ENCODE results near the gene GSTK1. TPM values are rescaled to one million over a fixed set of nuclear protein-coding genes. Genes with fewer than 3 reads are reported as not detected.

GSTK1 gene
- total RNA-seq, 1 donor from 2014 or later, result 60.6 TPM

- no peak for DNase-seq (ENCODE audit: low read depth)
- no peak for FAIRE-seq
- no peaks in the 10 kb centered on the region for H3K27me3 ChIP-seq (ENCODE audit: control insufficient read depth, insufficient read depth, low read length)
- H3K4me3 ChIP-seq (ENCODE audit: low read depth, low read length), result no peak overlapping the region
- no peak for TF ChIP-seq CTCF (IDR thresholded peaks at IDR 0.05; ENCODE audit: insufficient read depth, low read length, severe bottlenecking)
- H3K36me3 ChIP-seq (ENCODE audit: control insufficient read depth, insufficient read depth, low read length), result peaks cover 16% of the 10 kb centered on the region
Observed at GRCh38 chr7:143265017-143265693, 1.9 kb downstream of the GSTK1 start.

- Histone ChIP-seq H3K27me3 (ENCODE audit: control insufficient read depth, insufficient read depth, low read length) (no peaks in the 10 kb centered on the region), H3K36me3 (ENCODE audit: control insufficient read depth, insufficient read depth, low read length) (peaks cover 16% of the 10 kb centered on the region), H3K4me3 (ENCODE audit: low read depth, low read length) (no peak overlapping the region)
- no peak for TF ChIP-seq CTCF (IDR thresholded peaks at IDR 0.05; ENCODE audit: insufficient read depth, low read length, severe bottlenecking)
- FAIRE-seq (no peak), DNase-seq (ENCODE audit: low read depth) (no peak)
Observed at GRCh38 chr7:143269251-143269650, 6.0 kb downstream of the GSTK1 start.

GRCh38 chr7:143271240-143271639, 8.0 kb downstream of the GSTK1 start:
- Histone ChIP-seq H3K27me3 (ENCODE audit: control insufficient read depth, insufficient read depth, low read length) (no peaks in the 10 kb centered on the region), H3K4me3 (ENCODE audit: low read depth, low read length) (no peak overlapping the region), H3K36me3 (ENCODE audit: control insufficient read depth, insufficient read depth, low read length) (peaks cover 12% of the 10 kb centered on the region)
- FAIRE-seq (no peak), DNase-seq (ENCODE audit: low read depth) (no peak)
- no peak for TF ChIP-seq CTCF (IDR thresholded peaks at IDR 0.05; ENCODE audit: insufficient read depth, low read length, severe bottlenecking)

GRCh38 chr7:143272871-143273270, 9.6 kb downstream of the GSTK1 start:
- TF ChIP-seq CTCF (IDR thresholded peaks at IDR 0.05; ENCODE audit: insufficient read depth, low read length, severe bottlenecking), result no peak
- Histone ChIP-seq H3K4me3 (ENCODE audit: low read depth, low read length) (no peak overlapping the region), H3K27me3 (ENCODE audit: control insufficient read depth, insufficient read depth, low read length) (no peaks in the 10 kb centered on the region), H3K36me3 (ENCODE audit: control insufficient read depth, insufficient read depth, low read length) (peaks cover 7% of the 10 kb centered on the region)
- no peak for FAIRE-seq
- DNase-seq (ENCODE audit: low read depth), result no peak

- Histone ChIP-seq H3K4me3 (ENCODE audit: low read depth, low read length) (no peak overlapping the region), H3K27me3 (ENCODE audit: control insufficient read depth, insufficient read depth, low read length) (no peaks in the 10 kb centered on the region), H3K36me3 (ENCODE audit: control insufficient read depth, insufficient read depth, low read length) (no peaks in the 10 kb centered on the region)
- FAIRE-seq, result no peak
- TF ChIP-seq CTCF (IDR thresholded peaks at IDR 0.05; ENCODE audit: insufficient read depth, low read length, severe bottlenecking), result no peak
- DNase-seq (ENCODE audit: low read depth), result peak; percentile 56
Observed at GRCh38 chr7:143279186-143280098, 16.2 kb downstream of the GSTK1 start.

Measured in bronchial epithelial cell (primary cell).